ENCODE data around the gene RGS3. TPM values are rescaled to one million over a fixed set of nuclear protein-coding genes. Genes with fewer than 3 reads are reported as not detected.

RGS3 gene
- total RNA-seq, 1 donor, result 48.9 TPM

GRCh38 chr9:113612216-113612747 lies 148.8 kb downstream of the RGS3 start:
- TF ChIP-seq, protein P1, sequence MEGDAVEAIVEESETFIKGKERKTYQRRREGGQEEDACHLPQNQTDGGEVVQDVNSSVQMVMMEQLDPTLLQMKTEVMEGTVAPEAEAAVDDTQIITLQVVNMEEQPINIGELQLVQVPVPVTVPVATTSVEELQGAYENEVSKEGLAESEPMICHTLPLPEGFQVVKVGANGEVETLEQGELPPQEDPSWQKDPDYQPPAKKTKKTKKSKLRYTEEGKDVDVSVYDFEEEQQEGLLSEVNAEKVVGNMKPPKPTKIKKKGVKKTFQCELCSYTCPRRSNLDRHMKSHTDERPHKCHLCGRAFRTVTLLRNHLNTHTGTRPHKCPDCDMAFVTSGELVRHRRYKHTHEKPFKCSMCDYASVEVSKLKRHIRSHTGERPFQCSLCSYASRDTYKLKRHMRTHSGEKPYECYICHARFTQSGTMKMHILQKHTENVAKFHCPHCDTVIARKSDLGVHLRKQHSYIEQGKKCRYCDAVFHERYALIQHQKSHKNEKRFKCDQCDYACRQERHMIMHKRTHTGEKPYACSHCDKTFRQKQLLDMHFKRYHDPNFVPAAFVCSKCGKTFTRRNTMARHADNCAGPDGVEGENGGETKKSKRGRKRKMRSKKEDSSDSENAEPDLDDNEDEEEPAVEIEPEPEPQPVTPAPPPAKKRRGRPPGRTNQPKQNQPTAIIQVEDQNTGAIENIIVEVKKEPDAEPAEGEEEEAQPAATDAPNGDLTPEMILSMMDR (IDR thresholded peaks at IDR 0.05; ENCODE audit: insufficient read depth, low read length), result no peak
- DNase-seq (ENCODE audit: low read depth), result no peak
- H3K4me3 ChIP-seq (ENCODE audit: low read depth, low read length), result no peak overlapping the region

GRCh38 chr9:113612828-113613227 lies 149.3 kb downstream of the RGS3 start:
- no peak for DNase-seq (ENCODE audit: low read depth)
- TF ChIP-seq, protein P1 (IDR thresholded peaks at IDR 0.05; ENCODE audit: insufficient read depth, low read length), result no peak
- no peak overlapping the region for H3K4me3 ChIP-seq (ENCODE audit: low read depth, low read length)

DNA sequence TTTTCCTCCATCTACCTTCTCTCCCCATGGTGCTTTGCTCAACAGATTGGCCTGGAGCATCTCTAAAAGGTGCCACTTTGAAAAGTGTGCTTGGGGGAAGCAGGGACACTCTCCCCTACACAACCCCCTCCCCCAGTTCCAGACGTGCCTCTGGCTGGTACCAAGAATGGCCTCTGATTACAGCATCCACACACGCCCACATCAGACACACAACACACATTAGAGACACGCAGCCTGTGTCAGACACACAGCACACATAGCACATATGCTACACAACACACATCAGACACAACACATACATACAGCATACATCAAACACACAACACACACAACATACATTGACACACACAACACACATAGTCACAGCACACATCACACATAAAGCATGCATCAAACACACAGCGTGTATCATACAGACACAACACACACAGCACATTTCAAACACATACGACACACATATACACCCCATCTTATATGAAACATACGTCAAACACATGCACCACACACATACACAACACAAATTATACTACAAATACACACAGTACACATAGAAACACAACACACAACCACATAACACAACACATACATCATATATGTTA lies 150.4 kb downstream of the RGS3 start:
- no peak for DNase-seq (ENCODE audit: low read depth)
- TF ChIP-seq, protein P1 (IDR thresholded peaks at IDR 0.05; ENCODE audit: insufficient read depth, low read length), result no peak

GRCh38 chr9:113614843-113615648 lies 151.5 kb downstream of the RGS3 start:
- TF ChIP-seq, protein P1 (IDR thresholded peaks at IDR 0.05; ENCODE audit: insufficient read depth, low read length), result no peak
- peak; percentile 86 for DNase-seq (ENCODE audit: low read depth)
- H3K4me3 ChIP-seq (ENCODE audit: low read depth, low read length), result no peak overlapping the region

More for the DNA sequence above, 150.4 kb downstream of the RGS3 start:
- H3K4me3 ChIP-seq (ENCODE audit: low read depth, low read length), result no peak overlapping the region

GRCh38 chr9:113616116-113616515 lies 152.6 kb downstream of the RGS3 start:
- TF ChIP-seq, protein P1 (IDR thresholded peaks at IDR 0.05; ENCODE audit: insufficient read depth, low read length), result no peak
- no peak for DNase-seq (ENCODE audit: low read depth)
- no peak overlapping the region for H3K4me3 ChIP-seq (ENCODE audit: low read depth, low read length)

DNA sequence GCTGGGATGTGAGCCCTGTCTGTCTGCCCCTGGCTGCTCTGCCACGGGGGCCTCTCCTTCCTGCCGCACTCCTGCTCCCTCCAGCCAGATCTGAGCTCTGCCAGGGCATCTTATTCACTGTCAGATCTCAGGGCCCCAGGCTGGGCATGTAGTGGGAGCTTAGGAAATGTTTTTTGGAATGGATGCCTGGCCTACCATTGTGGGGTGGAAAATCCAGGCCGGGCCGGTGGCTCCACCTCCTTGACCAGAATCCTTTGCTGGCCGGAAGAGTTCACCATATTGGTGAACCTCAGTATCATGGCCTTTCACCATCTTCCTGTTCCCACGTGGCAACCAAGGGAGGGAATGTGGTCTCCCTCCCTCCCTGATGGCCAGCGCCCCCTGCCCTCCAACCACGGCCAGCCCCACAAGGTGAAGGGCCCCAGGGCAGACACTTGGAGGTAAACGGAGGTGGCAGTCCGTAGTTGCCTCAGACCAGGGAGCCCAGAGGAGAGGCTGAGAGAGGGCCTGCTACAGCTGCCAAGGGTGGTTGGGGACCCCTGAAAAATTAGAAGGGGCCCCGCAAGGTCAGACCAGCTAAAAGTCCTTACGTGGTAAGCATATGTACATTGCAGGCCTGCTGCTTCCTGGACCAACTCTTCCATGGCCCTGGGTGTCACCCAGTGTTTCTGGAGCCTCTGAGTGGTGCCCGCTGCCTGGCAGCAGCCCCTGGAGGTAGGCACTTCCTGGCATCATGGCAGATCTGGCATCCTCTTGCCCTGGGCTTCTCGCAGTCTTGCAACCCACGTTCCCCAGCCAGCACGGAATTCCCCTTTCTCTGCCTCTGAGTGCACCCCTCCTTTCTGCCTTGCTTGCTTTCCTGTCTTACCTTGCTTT lies 153.3 kb downstream of the RGS3 start:
- no peak for DNase-seq (ENCODE audit: low read depth)
- no peak overlapping the region for H3K4me3 ChIP-seq (ENCODE audit: low read depth, low read length)
- TF ChIP-seq, protein P1 (IDR thresholded peaks at IDR 0.05; ENCODE audit: insufficient read depth, low read length), result no peak

All from fibroblast of the aortic adventitia (primary cell).